ENCODE measurements around the gene DNAJB9.

DNAJB9 gene

GRCh38 chr7:108581655-108582491, 12.2 kb downstream of the DNAJB9 start:
- H3K4me3 ChIP-seq (ENCODE audit: low read depth, low read length), result no peak overlapping the region
- DNase-seq (ENCODE audit: low read depth), result no peak
- TF ChIP-seq CTCF (IDR thresholded peaks at IDR 0.05; ENCODE audit: low read depth, low read length) (no peak), MAX (IDR thresholded peaks at IDR 0.05; ENCODE audit: low read depth, low read length) (no peak), POLR2A (IDR thresholded peaks at IDR 0.05; ENCODE audit: extremely low read depth, insufficient read length) (no peak), MYC (IDR thresholded peaks at IDR 0.05; ENCODE audit: low read depth, low read length) (no peak)

- DNase-seq (ENCODE audit: low read depth), result no peak
- TF ChIP-seq MAX (IDR thresholded peaks at IDR 0.05; ENCODE audit: low read depth, low read length) (no peak), CTCF (IDR thresholded peaks at IDR 0.05; ENCODE audit: low read depth, low read length) (no peak), MYC (IDR thresholded peaks at IDR 0.05; ENCODE audit: low read depth, low read length) (no peak), POLR2A (IDR thresholded peaks at IDR 0.05; ENCODE audit: extremely low read depth, insufficient read length) (no peak)
- no peak overlapping the region for H3K4me3 ChIP-seq (ENCODE audit: low read depth, low read length)
These were observed 14.5 kb downstream of the DNAJB9 start for GRCh38 chr7:108584211-108584610.

- TF ChIP-seq MAX (IDR thresholded peaks at IDR 0.05; ENCODE audit: low read depth, low read length) (no peak), MYC (IDR thresholded peaks at IDR 0.05; ENCODE audit: low read depth, low read length) (no peak), POLR2A (IDR thresholded peaks at IDR 0.05; ENCODE audit: extremely low read depth, insufficient read length) (no peak), CTCF (IDR thresholded peaks at IDR 0.05; ENCODE audit: low read depth, low read length) (no peak)
These were observed 16.2 kb downstream of the DNAJB9 start for GRCh38 chr7:108585843-108586242.

GRCh38 chr7:108586274-108586710, 16.6 kb downstream of the DNAJB9 start:
- TF ChIP-seq MAX (IDR thresholded peaks at IDR 0.05; ENCODE audit: low read depth, low read length) (no peak), MYC (IDR thresholded peaks at IDR 0.05; ENCODE audit: low read depth, low read length) (no peak), POLR2A (IDR thresholded peaks at IDR 0.05; ENCODE audit: extremely low read depth, insufficient read length) (no peak), CTCF (IDR thresholded peaks at IDR 0.05; ENCODE audit: low read depth, low read length) (no peak)
- H3K4me3 ChIP-seq (ENCODE audit: low read depth, low read length), result no peak overlapping the region
- DNase-seq (ENCODE audit: low read depth), result no peak

More at GRCh38 chr7:108585843-108586242, 16.2 kb downstream of the DNAJB9 start:
- no peak for DNase-seq (ENCODE audit: low read depth)
- no peak overlapping the region for H3K4me3 ChIP-seq (ENCODE audit: low read depth, low read length)

- H3K4me3 ChIP-seq (ENCODE audit: low read depth, low read length), result no peak overlapping the region
- TF ChIP-seq MAX (IDR thresholded peaks at IDR 0.05; ENCODE audit: low read depth, low read length) (no peak), POLR2A (IDR thresholded peaks at IDR 0.05; ENCODE audit: extremely low read depth, insufficient read length) (no peak)
- DNase-seq (ENCODE audit: low read depth), result no peak
These were observed 19.5 kb downstream of the DNAJB9 start for GRCh38 chr7:108589199-108589598.

- no peak for DNase-seq (ENCODE audit: low read depth)
- no peak for TF ChIP-seq MAX (IDR thresholded peaks at IDR 0.05; ENCODE audit: low read depth, low read length)
- no peak for TF ChIP-seq MYC (IDR thresholded peaks at IDR 0.05; ENCODE audit: low read depth, low read length)
- TF ChIP-seq POLR2A (IDR thresholded peaks at IDR 0.05; ENCODE audit: extremely low read depth, insufficient read length), result no peak
- no peak for TF ChIP-seq CTCF (IDR thresholded peaks at IDR 0.05; ENCODE audit: low read depth, low read length)
- H3K4me3 ChIP-seq (ENCODE audit: low read depth, low read length), result no peak overlapping the region
These were observed 20.2 kb downstream of the DNAJB9 start for GRCh38 chr7:108589874-108590273.

Measured in NB4 (cell line).